ENCODE results near the gene MAP2.
"Not testable (repeated sequence)": the region's sequence is repeated elsewhere in the genome, so short reads cannot be mapped to it uniquely, and the experiment has no call there.

The MAP2 gene

GRCh38 chr2:209492296-209492695, 68.4 kb downstream of the MAP2 start:
- DNase-seq: not testable (repeated sequence)

- DNase-seq: not testable (repeated sequence)
These were observed 71.3 kb downstream of the MAP2 start for GRCh38 chr2:209495068-209495620.

- DNase-seq: peak; percentile 82
These were observed 72.2 kb downstream of the MAP2 start for GRCh38 chr2:209495855-209496585.

- no peak for DNase-seq
These were observed 72.7 kb downstream of the MAP2 start for GRCh38 chr2:209496586-209496982.

GRCh38 chr2:209498614-209499013, 74.8 kb downstream of the MAP2 start:
- DNase-seq: no peak

- DNase-seq: no peak
These were observed 75.2 kb downstream of the MAP2 start for GRCh38 chr2:209499069-209499468.

GRCh38 chr2:209501579-209501978, 77.7 kb downstream of the MAP2 start:
- no peak for DNase-seq

GRCh38 chr2:209505410-209505809, 81.6 kb downstream of the MAP2 start:
- DNase-seq: no peak

GRCh38 chr2:209508255-209508654, 84.4 kb downstream of the MAP2 start:
- DNase-seq: no peak

GRCh38 chr2:209511637-209512036, 87.8 kb downstream of the MAP2 start:
- no peak for DNase-seq

- DNase-seq: no peak
These were observed 89.1 kb downstream of the MAP2 start for GRCh38 chr2:209512971-209513370.

GRCh38 chr2:209517436-209517835, 93.6 kb downstream of the MAP2 start:
- no peak for DNase-seq

- no peak for DNase-seq
These were observed 95.4 kb downstream of the MAP2 start for GRCh38 chr2:209519271-209519670.

- no peak for DNase-seq
These were observed 96.1 kb downstream of the MAP2 start for GRCh38 chr2:209519906-209520305.

GRCh38 chr2:209523041-209523740, 99.3 kb downstream of the MAP2 start:
- DNase-seq: no peak

- no peak for DNase-seq
These were observed 100.0 kb downstream of the MAP2 start for GRCh38 chr2:209523867-209524266.

- no peak for DNase-seq
These were observed 101.5 kb downstream of the MAP2 start for GRCh38 chr2:209525331-209525730.

GRCh38 chr2:209525834-209526281, 102.0 kb downstream of the MAP2 start:
- no peak for DNase-seq

GRCh38 chr2:209526561-209526960, 102.7 kb downstream of the MAP2 start:
- DNase-seq: no peak

- no peak for DNase-seq
These were observed 105.7 kb downstream of the MAP2 start for GRCh38 chr2:209529579-209529978.

GRCh38 chr2:209532321-209532720, 108.5 kb downstream of the MAP2 start:
- no peak for DNase-seq

GRCh38 chr2:209533391-209533790, 109.5 kb downstream of the MAP2 start:
- no peak for DNase-seq

- no peak for DNase-seq
These were observed 110.4 kb downstream of the MAP2 start for GRCh38 chr2:209534228-209534627.

- no peak for DNase-seq
These were observed 112.5 kb downstream of the MAP2 start for GRCh38 chr2:209536363-209536762.

Measured in SHP77 treated with DMSO at 0.1 percent for 48 hours (cell line).